ENCODE results near the gene GPR148.

Gene GPR148

DNA sequence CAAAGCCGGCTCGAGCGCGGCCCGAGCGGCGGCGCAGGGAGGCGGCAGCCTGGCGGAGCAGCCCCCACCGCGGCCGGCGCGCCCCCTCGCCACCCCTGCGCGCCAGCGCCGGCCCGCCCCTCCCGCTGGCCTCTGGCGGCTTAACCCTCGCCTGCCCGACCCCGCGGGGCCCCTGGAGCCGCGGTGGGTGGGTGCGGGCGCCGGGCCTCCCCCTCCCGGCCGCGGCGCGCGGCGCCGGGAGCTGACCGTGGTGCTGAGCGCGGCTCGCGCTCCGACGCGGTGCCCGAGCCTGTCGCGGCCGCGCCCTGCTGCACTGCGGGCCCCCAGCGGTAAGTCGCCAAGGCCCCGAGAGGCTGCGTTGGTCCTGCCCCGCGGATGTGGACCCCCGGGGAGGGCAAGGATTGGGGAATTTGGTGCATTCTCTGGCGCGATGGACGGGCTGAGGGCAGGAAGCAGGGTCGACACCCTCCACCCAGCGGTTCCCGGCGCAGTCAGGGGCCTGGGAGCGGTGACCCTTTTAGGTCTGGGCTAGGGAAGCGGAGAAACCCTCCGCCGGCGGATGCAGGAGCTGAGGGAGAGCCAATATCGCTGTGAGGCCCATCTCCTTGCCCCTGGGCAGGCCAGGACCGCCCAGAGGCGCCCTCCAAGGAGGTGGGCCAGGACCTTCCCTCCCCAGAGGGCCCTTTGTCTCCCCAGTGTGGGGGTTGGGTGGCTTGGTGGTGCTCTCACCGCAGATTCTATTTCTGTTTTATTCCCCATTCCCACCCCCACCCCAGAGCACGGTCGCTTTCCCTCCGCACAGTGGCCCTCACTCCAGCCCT, 27.4 kb downstream of the GPR148 start:
- Histone ChIP-seq H3K27ac (ENCODE audit: low read depth, low read length) (no peak overlapping the region), H3K27me3 (ENCODE audit: control insufficient read depth, insufficient read depth, low read length) (peaks cover 13% of the 10 kb centered on the region), H3K4me3 (ENCODE audit: low read length) (no peak overlapping the region), H3K4me1 (ENCODE audit: control insufficient read depth, insufficient read depth, low read length) (no peaks in the 10 kb centered on the region), H3K9ac (ENCODE audit: low read length) (no peak overlapping the region), H3K36me3 (ENCODE audit: control insufficient read depth, insufficient read depth, low read length) (no peaks in the 10 kb centered on the region)

- no peak overlapping the region for H3K4me3 ChIP-seq (ENCODE audit: low read length)
- H3K36me3 ChIP-seq (ENCODE audit: control insufficient read depth, insufficient read depth, low read length): no peaks in the 10 kb centered on the region
- peaks cover 13% of the 10 kb centered on the region for H3K27me3 ChIP-seq (ENCODE audit: control insufficient read depth, insufficient read depth, low read length)
- H3K9ac ChIP-seq (ENCODE audit: low read length): no peak overlapping the region
- no peak overlapping the region for H3K27ac ChIP-seq (ENCODE audit: low read depth, low read length)
- no peaks in the 10 kb centered on the region for H3K4me1 ChIP-seq (ENCODE audit: control insufficient read depth, insufficient read depth, low read length)
Measured at GRCh38 chr2:130756874-130757668, 28.2 kb downstream of the GPR148 start.

GRCh38 chr2:130759906-130760753, 31.3 kb downstream of the GPR148 start:
- no peak overlapping the region for H3K9ac ChIP-seq (ENCODE audit: low read length)
- H3K4me3 ChIP-seq (ENCODE audit: low read length): no peak overlapping the region
- H3K36me3 ChIP-seq (ENCODE audit: control insufficient read depth, insufficient read depth, low read length): no peaks in the 10 kb centered on the region
- no peak overlapping the region for H3K27ac ChIP-seq (ENCODE audit: low read depth, low read length)
- no peaks in the 10 kb centered on the region for H3K4me1 ChIP-seq (ENCODE audit: control insufficient read depth, insufficient read depth, low read length)
- H3K27me3 ChIP-seq (ENCODE audit: control insufficient read depth, insufficient read depth, low read length): peaks cover 10% of the 10 kb centered on the region

DNA sequence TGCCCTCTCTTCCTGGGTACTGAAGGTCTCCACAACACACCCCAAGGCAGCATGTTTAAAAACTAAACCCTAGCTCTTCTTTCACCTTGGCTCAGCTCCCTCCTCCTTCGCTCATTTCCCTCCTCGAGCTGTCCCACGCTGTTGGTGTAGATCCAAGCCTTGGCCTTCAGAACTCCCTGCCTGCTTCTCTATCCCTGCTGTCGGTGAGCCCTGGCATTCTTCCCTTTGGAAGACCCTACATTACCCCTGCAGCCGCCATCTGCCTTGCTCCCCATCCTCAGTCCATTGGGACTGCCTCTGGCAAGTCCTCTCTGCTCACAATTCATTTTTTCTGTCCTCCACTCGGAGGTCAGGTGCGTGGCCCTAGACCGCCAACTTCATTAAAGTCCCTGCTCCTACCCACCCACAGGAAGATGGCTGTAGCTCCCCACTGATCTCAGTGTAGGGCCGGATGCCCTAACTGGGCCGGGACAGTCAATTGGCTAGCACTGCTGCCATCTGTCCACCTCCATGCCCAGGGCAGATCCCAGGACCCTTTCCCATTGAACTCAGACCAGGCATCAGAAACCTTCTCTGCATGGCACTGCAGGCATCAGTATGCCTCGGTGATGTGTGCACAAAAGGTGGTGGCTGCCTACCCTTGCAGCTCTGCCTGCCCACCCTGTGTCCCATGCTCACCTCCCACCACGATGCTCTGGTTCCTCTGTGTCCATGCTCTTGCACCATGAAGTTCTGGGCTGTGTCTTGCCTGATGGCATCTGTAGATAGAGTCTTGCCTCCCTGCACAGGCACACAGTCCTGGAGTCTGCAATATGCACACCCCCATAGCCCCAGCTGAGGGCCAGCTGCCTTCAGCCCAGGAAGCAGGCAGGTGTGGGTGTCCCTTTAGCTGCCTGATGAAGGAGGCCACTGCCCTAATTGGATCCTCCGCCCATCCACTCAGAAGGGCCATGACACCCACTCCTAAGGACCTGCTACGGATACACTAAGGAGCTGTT, 32.2 kb downstream of the GPR148 start:
- Histone ChIP-seq H3K27me3 (ENCODE audit: control insufficient read depth, insufficient read depth, low read length) (peaks cover 8% of the 10 kb centered on the region), H3K4me1 (ENCODE audit: control insufficient read depth, insufficient read depth, low read length) (no peaks in the 10 kb centered on the region), H3K9ac (ENCODE audit: low read length) (no peak overlapping the region), H3K27ac (ENCODE audit: low read depth, low read length) (no peak overlapping the region), H3K4me3 (ENCODE audit: low read length) (no peak overlapping the region), H3K36me3 (ENCODE audit: control insufficient read depth, insufficient read depth, low read length) (no peaks in the 10 kb centered on the region)

- Histone ChIP-seq H3K9ac (ENCODE audit: low read length) (no peak overlapping the region), H3K27ac (ENCODE audit: low read depth, low read length) (no peak overlapping the region), H3K36me3 (ENCODE audit: control insufficient read depth, insufficient read depth, low read length) (no peaks in the 10 kb centered on the region), H3K4me1 (ENCODE audit: control insufficient read depth, insufficient read depth, low read length) (no peaks in the 10 kb centered on the region), H3K27me3 (ENCODE audit: control insufficient read depth, insufficient read depth, low read length) (no peaks in the 10 kb centered on the region), H3K4me3 (ENCODE audit: low read length) (no peak overlapping the region)
Measured at GRCh38 chr2:130762031-130762909, 33.4 kb downstream of the GPR148 start.

DNA sequence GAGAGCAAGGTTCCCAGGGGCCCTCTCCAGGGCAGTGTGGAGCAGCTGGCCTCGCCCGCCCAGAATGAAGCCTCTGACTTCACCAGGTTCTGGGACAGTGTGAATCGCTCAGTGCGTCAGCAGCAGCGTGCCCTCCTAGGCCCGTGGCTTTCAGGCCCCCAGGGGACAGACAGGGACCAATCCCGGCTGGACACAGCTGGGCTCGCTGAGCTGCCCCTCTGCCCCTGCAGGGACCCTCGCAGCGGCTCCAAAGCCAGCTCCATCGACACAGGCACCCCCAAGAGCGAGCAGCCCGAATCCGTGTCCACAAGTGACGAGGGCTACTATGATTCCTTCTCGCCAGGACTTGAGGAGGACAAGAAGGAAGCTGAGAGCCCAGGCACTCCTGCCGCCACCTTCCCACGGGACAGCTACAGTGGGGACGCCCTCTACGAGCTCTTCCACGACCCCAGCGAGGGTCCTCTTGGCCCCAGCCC, 34.1 kb downstream of the GPR148 start:
- H3K27ac ChIP-seq (ENCODE audit: low read depth, low read length): no peak overlapping the region
- H3K4me3 ChIP-seq (ENCODE audit: low read length): no peak overlapping the region
- H3K27me3 ChIP-seq (ENCODE audit: control insufficient read depth, insufficient read depth, low read length): no peaks in the 10 kb centered on the region

DNA sequence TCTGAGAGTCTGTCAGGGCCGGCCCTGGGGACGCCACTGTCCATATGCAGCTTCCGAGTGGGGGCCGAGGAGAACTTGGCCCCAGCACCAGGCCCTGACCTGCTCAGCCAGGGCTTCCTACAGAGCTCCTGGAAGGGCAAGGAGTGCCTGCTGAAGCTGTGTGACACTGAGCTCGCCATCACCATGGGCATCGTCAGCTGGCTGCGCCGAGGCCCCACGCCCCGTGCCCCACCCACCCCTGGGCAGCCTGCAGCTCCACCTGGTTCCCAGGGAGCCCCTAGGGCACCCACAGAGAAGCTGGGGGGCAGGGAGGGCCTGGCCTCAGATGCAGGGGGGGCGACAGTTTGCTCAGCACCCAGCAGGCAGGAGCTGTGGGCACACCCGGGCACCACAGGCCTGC, 34.5 kb downstream of the GPR148 start:
- Histone ChIP-seq H3K27ac (ENCODE audit: low read depth, low read length) (no peak overlapping the region), H3K4me3 (ENCODE audit: low read length) (no peak overlapping the region), H3K9ac (ENCODE audit: low read length) (no peak overlapping the region), H3K4me1 (ENCODE audit: control insufficient read depth, insufficient read depth, low read length) (no peaks in the 10 kb centered on the region), H3K27me3 (ENCODE audit: control insufficient read depth, insufficient read depth, low read length) (no peaks in the 10 kb centered on the region), H3K36me3 (ENCODE audit: control insufficient read depth, insufficient read depth, low read length) (no peaks in the 10 kb centered on the region)

More for the DNA sequence above, 34.1 kb downstream of the GPR148 start:
- H3K4me1 ChIP-seq (ENCODE audit: control insufficient read depth, insufficient read depth, low read length): no peaks in the 10 kb centered on the region
- H3K9ac ChIP-seq (ENCODE audit: low read length): no peak overlapping the region
- no peaks in the 10 kb centered on the region for H3K36me3 ChIP-seq (ENCODE audit: control insufficient read depth, insufficient read depth, low read length)

- Histone ChIP-seq H3K36me3 (ENCODE audit: control insufficient read depth, insufficient read depth, low read length) (no peaks in the 10 kb centered on the region), H3K27me3 (ENCODE audit: control insufficient read depth, insufficient read depth, low read length) (no peaks in the 10 kb centered on the region), H3K9ac (ENCODE audit: low read length) (no peak overlapping the region), H3K27ac (ENCODE audit: low read depth, low read length) (no peak overlapping the region), H3K4me3 (ENCODE audit: low read length) (no peak overlapping the region), H3K4me1 (ENCODE audit: control insufficient read depth, insufficient read depth, low read length) (no peaks in the 10 kb centered on the region)
Measured at GRCh38 chr2:130764035-130764820, 35.4 kb downstream of the GPR148 start.

DNA sequence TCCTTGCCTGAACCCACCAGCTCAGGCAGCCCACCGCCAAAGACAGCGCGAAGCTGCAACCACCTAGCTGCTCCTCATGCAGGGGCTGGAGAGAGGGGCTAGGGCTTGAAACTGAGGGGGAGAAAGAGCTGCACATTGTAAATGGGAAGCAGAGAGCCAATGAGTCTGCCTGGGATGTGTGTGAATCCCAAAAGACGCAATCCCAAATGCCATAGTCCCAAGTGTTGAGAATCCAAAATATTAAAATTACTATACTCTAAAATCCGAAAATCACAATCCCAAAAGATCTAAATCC, 35.9 kb downstream of the GPR148 start:
- Histone ChIP-seq H3K4me3 (ENCODE audit: low read length) (no peak overlapping the region), H3K9ac (ENCODE audit: low read length) (no peak overlapping the region), H3K36me3 (ENCODE audit: control insufficient read depth, insufficient read depth, low read length) (no peaks in the 10 kb centered on the region), H3K27ac (ENCODE audit: low read depth, low read length) (no peak overlapping the region), H3K27me3 (ENCODE audit: control insufficient read depth, insufficient read depth, low read length) (no peaks in the 10 kb centered on the region), H3K4me1 (ENCODE audit: control insufficient read depth, insufficient read depth, low read length) (no peaks in the 10 kb centered on the region)

- no peaks in the 10 kb centered on the region for H3K27me3 ChIP-seq (ENCODE audit: control insufficient read depth, insufficient read depth, low read length)
- H3K9ac ChIP-seq (ENCODE audit: low read length): no peak overlapping the region
- no peak overlapping the region for H3K27ac ChIP-seq (ENCODE audit: low read depth, low read length)
- H3K4me3 ChIP-seq (ENCODE audit: low read length): no peak overlapping the region
- no peaks in the 10 kb centered on the region for H3K4me1 ChIP-seq (ENCODE audit: control insufficient read depth, insufficient read depth, low read length)
- H3K36me3 ChIP-seq (ENCODE audit: control insufficient read depth, insufficient read depth, low read length): no peaks in the 10 kb centered on the region
Measured at GRCh38 chr2:130765464-130765863, 36.6 kb downstream of the GPR148 start.
